Measurements from ENCODE around the gene SUOX. TPM values are rescaled to one million over a fixed set of nuclear protein-coding genes. Genes with fewer than 3 reads are reported as not detected.

The SUOX gene
- total and polyA plus RNA-seq, 4 donors = 17.3 to 39.3 (median 33.0) TPM

DNA sequence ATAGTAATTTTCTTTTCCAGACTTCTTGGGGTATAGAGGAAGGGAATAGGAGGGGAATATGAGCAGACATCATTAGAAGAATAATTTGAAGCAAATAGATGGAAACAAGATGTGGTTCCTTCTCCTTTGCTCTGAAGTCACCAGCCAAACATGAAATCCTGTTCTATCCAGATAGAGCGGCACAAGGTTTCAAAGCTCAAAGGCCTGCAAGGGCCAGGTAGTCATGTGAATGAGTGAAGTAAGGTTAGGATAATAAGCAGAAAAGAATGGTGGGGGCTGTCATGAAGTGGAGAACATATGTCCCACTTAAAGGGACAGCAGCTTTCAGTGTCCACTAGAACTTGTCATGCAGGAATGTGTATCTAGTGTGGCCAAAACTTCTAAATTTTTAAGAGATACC lies 21.3 kb downstream of the SUOX start:
- DNase-seq (ENCODE audit: low spot score) = no peak
- no peaks in the 10 kb centered on the region for H3K36me3 ChIP-seq (ENCODE audit: control insufficient read depth in 4 of 4, insufficient read depth in 3 of 4, low read depth in 1 of 4, low read length in 3 of 4)
- no peak for TF ChIP-seq RXRA (IDR thresholded peaks at IDR 0.05)
- no peak for TF ChIP-seq HNF4G (IDR thresholded peaks at IDR 0.05)
- H3K27me3 ChIP-seq (ENCODE audit: control insufficient read depth in 4 of 4, insufficient read depth in 4 of 4, low read length in 3 of 4) = no peaks in the 10 kb centered on the region
- no peak overlapping the region for H3K9ac ChIP-seq (ENCODE audit: low read depth in 1 of 2, low read length in 2 of 2)
- H3K4me1 ChIP-seq (ENCODE audit: control insufficient read depth in 4 of 4, insufficient read depth in 4 of 4, low read length in 3 of 4) = peaks cover 0 to 9% (median 3%) of the 10 kb centered on the region in 4 donors
- 100% methylated on average over 1 of the region's 1 CpG for WGBS
- no peaks in the 10 kb centered on the region for H3K9me3 ChIP-seq (ENCODE audit: control insufficient read depth in 4 of 4, low read length in 3 of 4)
- no peak overlapping the region for H3K4me3 ChIP-seq (ENCODE audit: low read depth in 1 of 3, low read length in 3 of 3)
- H3K27ac ChIP-seq (ENCODE audit: low read depth in 1 of 2, low read length in 2 of 2) = no peak overlapping the region

DNA sequence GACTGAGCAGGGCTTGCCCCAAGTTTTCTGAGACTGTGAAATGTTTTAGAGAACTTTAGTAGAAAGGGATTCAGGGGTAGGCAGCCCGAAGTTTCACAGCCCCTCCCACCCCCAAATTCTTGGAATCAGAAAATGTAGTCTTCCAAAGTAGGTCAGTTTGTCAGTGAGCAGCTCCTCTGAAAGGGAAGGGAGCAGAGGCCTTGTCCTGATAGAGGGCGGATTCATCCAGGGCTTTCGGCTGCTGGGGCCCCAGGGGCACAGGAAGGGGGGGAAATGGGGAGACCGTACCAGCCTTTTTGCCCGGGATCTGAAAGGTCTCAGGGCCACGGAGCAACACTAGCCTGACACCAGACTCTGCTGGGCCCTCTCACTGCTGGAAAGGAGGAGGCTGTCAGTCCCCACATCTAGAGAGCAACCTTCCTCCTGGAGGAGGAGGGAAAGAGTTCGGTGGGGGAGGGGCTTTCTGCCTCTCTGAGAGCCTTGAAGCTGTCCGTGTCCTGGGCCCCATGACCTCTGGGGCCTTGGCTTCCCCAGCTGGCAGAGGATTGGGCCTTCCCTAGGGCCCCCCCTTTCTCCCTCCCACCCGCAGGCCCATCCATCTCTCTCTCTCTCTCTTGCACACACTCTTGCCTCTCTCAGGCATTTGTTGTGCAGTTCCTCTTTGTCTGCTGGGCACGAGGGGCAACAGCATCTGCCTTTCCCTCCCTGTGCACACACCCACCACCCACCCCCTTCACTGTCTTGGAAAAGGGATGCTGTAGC lies 23.5 kb downstream of the SUOX start, which contains the start of gene IKZF4:
Gene IKZF4 (plus strand): TSS at position 621 of the 762 bp plus-strand sequence. CDS start 451 bp downstream, outside the sequence.
- Histone ChIP-seq H3K9me3 (ENCODE audit: control insufficient read depth in 4 of 4, low read length in 3 of 4) (no peaks in the 10 kb centered on the region), H3K27ac (ENCODE audit: low read depth in 1 of 2, low read length in 2 of 2) (peak within 1 kb of the TSS; percentile 20 to 45), H3K27me3 (ENCODE audit: control insufficient read depth in 4 of 4, insufficient read depth in 4 of 4, low read length in 3 of 4) (no peaks in the 10 kb centered on the region), H3K9ac (ENCODE audit: low read depth in 1 of 2, low read length in 2 of 2) (no peak within 1 kb of the TSS), H3K4me3 (ENCODE audit: low read depth in 1 of 3, low read length in 3 of 3) (no peak within 1 kb of the TSS), H3K36me3 (ENCODE audit: control insufficient read depth in 4 of 4, insufficient read depth in 3 of 4, low read depth in 1 of 4, low read length in 3 of 4) (no peaks in the 10 kb centered on the region), H3K4me1 (ENCODE audit: control insufficient read depth in 4 of 4, insufficient read depth in 4 of 4, low read length in 3 of 4) (no peaks in the 10 kb centered on the region)
- WGBS = 75% methylated on average over 10 of the region's 10 CpGs
- peak; percentile 47 for DNase-seq (ENCODE audit: low spot score)
- TF ChIP-seq JUND (IDR thresholded peaks at IDR 0.05) = no peak
- TF ChIP-seq, protein P1, sequence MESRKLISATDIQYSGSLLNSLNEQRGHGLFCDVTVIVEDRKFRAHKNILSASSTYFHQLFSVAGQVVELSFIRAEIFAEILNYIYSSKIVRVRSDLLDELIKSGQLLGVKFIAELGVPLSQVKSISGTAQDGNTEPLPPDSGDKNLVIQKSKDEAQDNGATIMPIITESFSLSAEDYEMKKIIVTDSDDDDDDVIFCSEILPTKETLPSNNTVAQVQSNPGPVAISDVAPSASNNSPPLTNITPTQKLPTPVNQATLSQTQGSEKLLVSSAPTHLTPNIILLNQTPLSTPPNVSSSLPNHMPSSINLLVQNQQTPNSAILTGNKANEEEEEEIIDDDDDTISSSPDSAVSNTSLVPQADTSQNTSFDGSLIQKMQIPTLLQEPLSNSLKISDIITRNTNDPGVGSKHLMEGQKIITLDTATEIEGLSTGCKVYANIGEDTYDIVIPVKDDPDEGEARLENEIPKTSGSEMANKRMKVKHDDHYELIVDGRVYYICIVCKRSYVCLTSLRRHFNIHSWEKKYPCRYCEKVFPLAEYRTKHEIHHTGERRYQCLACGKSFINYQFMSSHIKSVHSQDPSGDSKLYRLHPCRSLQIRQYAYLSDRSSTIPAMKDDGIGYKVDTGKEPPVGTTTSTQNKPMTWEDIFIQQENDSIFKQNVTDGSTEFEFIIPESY (IDR thresholded peaks at IDR 0.05) = no peak
- peak; percentile 35 for TF ChIP-seq NR2F2 (IDR thresholded peaks at IDR 0.05)
- TF ChIP-seq RXRA (IDR thresholded peaks at IDR 0.05) = peak; percentile 56
- TF ChIP-seq, protein P2, sequence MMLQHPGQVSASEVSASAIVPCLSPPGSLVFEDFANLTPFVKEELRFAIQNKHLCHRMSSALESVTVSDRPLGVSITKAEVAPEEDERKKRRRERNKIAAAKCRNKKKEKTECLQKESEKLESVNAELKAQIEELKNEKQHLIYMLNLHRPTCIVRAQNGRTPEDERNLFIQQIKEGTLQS (IDR thresholded peaks at IDR 0.05) = no peak

DNA sequence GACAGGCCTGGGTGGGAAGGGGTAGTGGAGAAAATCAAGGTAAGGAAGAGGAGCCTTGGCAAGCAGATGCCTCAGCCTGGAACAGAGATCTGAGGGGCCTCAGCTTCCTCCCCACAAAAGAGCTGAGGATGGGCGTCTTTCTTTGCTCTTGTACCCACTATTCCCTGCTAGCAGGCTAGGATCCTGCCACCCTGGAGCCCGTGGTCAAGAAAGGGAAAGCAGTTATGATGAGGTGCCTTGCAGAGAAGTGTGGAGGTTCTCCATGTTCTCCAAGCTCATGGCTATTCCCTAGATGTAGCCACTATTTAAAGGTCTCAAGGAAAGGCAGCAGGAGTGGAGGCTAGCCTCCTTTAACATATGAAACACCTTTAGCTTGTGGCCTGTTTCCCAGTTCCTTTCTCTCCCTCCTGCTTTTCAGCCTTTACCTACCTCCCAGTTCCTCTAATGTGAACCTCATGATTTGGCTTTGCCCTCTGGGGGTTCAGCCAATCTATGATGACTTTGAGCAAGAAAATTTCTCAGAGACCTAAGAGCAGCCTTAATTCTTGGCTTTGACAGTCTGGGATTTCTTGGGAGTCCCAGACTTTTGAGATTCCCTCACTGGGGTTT lies 24.9 kb downstream of the SUOX start:
- Histone ChIP-seq H3K4me1 (ENCODE audit: control insufficient read depth in 4 of 4, insufficient read depth in 4 of 4, low read length in 3 of 4) (no peaks in the 10 kb centered on the region), H3K4me3 (ENCODE audit: low read depth in 1 of 3, low read length in 3 of 3) (no peak overlapping the region)
- no peak for DNase-seq (ENCODE audit: low spot score)

More for the DNA sequence above, 24.9 kb downstream of the SUOX start:
- Histone ChIP-seq H3K9ac (ENCODE audit: low read depth in 1 of 2, low read length in 2 of 2) (no peak overlapping the region), H3K27me3 (ENCODE audit: control insufficient read depth in 4 of 4, insufficient read depth in 4 of 4, low read length in 3 of 4) (no peaks in the 10 kb centered on the region), H3K27ac (ENCODE audit: low read depth in 1 of 2, low read length in 2 of 2) (no peak overlapping the region), H3K9me3 (ENCODE audit: control insufficient read depth in 4 of 4, low read length in 3 of 4) (no peaks in the 10 kb centered on the region), H3K36me3 (ENCODE audit: control insufficient read depth in 4 of 4, insufficient read depth in 3 of 4, low read depth in 1 of 4, low read length in 3 of 4) (no peaks in the 10 kb centered on the region)
- TF ChIP-seq JUND (IDR thresholded peaks at IDR 0.05) = no peak
- no peak for TF ChIP-seq HNF4A (conservative IDR thresholded peaks at IDR 0.05)
- TF ChIP-seq NR2F2 (IDR thresholded peaks at IDR 0.05) = no peak
- TF ChIP-seq, protein P3, sequence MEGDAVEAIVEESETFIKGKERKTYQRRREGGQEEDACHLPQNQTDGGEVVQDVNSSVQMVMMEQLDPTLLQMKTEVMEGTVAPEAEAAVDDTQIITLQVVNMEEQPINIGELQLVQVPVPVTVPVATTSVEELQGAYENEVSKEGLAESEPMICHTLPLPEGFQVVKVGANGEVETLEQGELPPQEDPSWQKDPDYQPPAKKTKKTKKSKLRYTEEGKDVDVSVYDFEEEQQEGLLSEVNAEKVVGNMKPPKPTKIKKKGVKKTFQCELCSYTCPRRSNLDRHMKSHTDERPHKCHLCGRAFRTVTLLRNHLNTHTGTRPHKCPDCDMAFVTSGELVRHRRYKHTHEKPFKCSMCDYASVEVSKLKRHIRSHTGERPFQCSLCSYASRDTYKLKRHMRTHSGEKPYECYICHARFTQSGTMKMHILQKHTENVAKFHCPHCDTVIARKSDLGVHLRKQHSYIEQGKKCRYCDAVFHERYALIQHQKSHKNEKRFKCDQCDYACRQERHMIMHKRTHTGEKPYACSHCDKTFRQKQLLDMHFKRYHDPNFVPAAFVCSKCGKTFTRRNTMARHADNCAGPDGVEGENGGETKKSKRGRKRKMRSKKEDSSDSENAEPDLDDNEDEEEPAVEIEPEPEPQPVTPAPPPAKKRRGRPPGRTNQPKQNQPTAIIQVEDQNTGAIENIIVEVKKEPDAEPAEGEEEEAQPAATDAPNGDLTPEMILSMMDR (IDR thresholded peaks at IDR 0.05; ENCODE audit: low read depth, low read length, missing input control) = no peak
- TF ChIP-seq FOXA1 (IDR thresholded peaks at IDR 0.05) = no peak
- WGBS = 76% methylated on average over 2 of the region's 2 CpGs

All from liver (tissue), 9 donors.